HepG2 (cell line): ENCODE measurements around the gene CMIP. TPM values are rescaled to one million over a fixed set of nuclear protein-coding genes. Genes with fewer than 3 reads are reported as not detected.

Source experiments
- ESRRA ChIP-seq: sonication (generic); formaldehyde crosslinking; IDR thresholded peaks from 2 replicates; pipeline ENCODE4 v1.5.1; 2020; ENCODE audit warnings: mild to moderate bottlenecking, low read depth, missing genetic modification reagents
- GATAD1 ChIP-seq: IDR thresholded peaks from 2 replicates; pipeline ENCODE4 v1.6.1; 2016; ENCODE audit warnings: missing genetic modification reagents, missing compliant biosample characterization
- GLI4 ChIP-seq: sonication (generic); formaldehyde crosslinking; IDR thresholded peaks from 2 replicates; pipeline ENCODE4 v1.5.1; 2020; ENCODE audit warnings: missing genetic modification reagents, mild to moderate bottlenecking, moderate library complexity, borderline replicate concordance
- HBP1 ChIP-seq: IDR thresholded peaks from 2 replicates; pipeline ENCODE4 v1.6.1; 2016; ENCODE audit warnings: low read depth, control low read depth
- HNF4G ChIP-seq, 2 experiments: sonication (generic) in 1 of 2; formaldehyde crosslinking in 1 of 2; IDR thresholded peaks; 2 replicates each; pipeline versions ENCODE4 v1.4.0 to v1.6.1; 2011 to 2020; ENCODE audit warnings: borderline replicate concordance in 2 of 2, low read depth in 2 of 2, mild to moderate bottlenecking in 2 of 2, low read length in 1 of 2, missing genetic modification reagents in 1 of 2, moderate library complexity in 1 of 2
- JDP2 ChIP-seq: sonication (generic); formaldehyde crosslinking; IDR thresholded peaks from 2 replicates; pipeline ENCODE4 v1.8.1; 2022; ENCODE audit warnings: missing genetic modification reagents, borderline replicate concordance
- KDM2A ChIP-seq: sonication (generic); formaldehyde crosslinking; IDR thresholded peaks from 2 replicates; pipeline ENCODE4 v1.4.0; 2020; ENCODE audit warnings: low read depth, missing genetic modification reagents, borderline replicate concordance
- ZNF30 ChIP-seq: sonication (generic); formaldehyde crosslinking; IDR thresholded peaks from 2 replicates; pipeline ENCODE4 v1.5.0; 2020; ENCODE audit warnings: mild to moderate bottlenecking, missing genetic modification reagents
- ZNF383 ChIP-seq: sonication (generic); formaldehyde crosslinking; IDR thresholded peaks from 2 replicates; pipeline ENCODE4 v1.4.0; 2020; ENCODE audit warnings: missing genetic modification reagents, mild to moderate bottlenecking, borderline replicate concordance
- ZSCAN12 ChIP-seq: sonication (generic); formaldehyde crosslinking; IDR thresholded peaks from 2 replicates; pipeline ENCODE4 v1.9.0; 2021; ENCODE audit warnings: mild to moderate bottlenecking, missing genetic modification reagents
- polyA plus RNA-seq, 8 experiments: library from polyadenylated mRNA; depleted of rRNA in 3 of 8; stranded (reverse) in 7 of 8; unstranded in 1 of 8; fragments of >200 nt; fragmentation: Illumina TruSeq in 4 of 8; extraction: Trizol in 4 of 8; gene quantifications; 2 replicates each; pipeline versions ENCODE4 v1.2.1 to v1.2.3, GENCODE V29; 2011 to 2016; ENCODE audit warnings: low read depth in 4 of 8, missing spikeins in 1 of 8, mixed read lengths in 1 of 8; ENCODE audit not compliant: insufficient read depth in 1 of 8
- total RNA-seq, 5 experiments: library from RNA; depleted of rRNA; stranded (reverse); fragments of >200 nt; fragmentation: Illumina TruSeq; extraction: Trizol; gene quantifications; 2 replicates each; pipeline ENCODE4 v1.2.3, GENCODE V29; 2016; ENCODE audit warnings: low read depth in 1 of 5
- TF ChIP-seq, protein P1 (sequence below): sonication (generic); formaldehyde crosslinking; IDR thresholded peaks from 2 replicates; pipeline ENCODE4 v1.4.0; 2020; ENCODE audit warnings: missing genetic modification reagents
- TF ChIP-seq, protein P2 (sequence below): sonication (generic); formaldehyde crosslinking; IDR thresholded peaks from 2 replicates; pipeline ENCODE4 v1.5.1; 2020; ENCODE audit warnings: mild to moderate bottlenecking, missing genetic modification reagents, moderate library complexity
- TF ChIP-seq, protein P3 (sequence below): sonication (generic); formaldehyde crosslinking; IDR thresholded peaks from 2 replicates; pipeline ENCODE4 v1.4.0; 2020; ENCODE audit warnings: mild to moderate bottlenecking, low read depth, missing genetic modification reagents

The CMIP gene
- total and polyA plus RNA-seq, 2 of the 13 experiments (the other 11 are each of a cell fraction or from before 2014, with no cell fraction given) = 10.9 to 18.1 TPM

DNA sequence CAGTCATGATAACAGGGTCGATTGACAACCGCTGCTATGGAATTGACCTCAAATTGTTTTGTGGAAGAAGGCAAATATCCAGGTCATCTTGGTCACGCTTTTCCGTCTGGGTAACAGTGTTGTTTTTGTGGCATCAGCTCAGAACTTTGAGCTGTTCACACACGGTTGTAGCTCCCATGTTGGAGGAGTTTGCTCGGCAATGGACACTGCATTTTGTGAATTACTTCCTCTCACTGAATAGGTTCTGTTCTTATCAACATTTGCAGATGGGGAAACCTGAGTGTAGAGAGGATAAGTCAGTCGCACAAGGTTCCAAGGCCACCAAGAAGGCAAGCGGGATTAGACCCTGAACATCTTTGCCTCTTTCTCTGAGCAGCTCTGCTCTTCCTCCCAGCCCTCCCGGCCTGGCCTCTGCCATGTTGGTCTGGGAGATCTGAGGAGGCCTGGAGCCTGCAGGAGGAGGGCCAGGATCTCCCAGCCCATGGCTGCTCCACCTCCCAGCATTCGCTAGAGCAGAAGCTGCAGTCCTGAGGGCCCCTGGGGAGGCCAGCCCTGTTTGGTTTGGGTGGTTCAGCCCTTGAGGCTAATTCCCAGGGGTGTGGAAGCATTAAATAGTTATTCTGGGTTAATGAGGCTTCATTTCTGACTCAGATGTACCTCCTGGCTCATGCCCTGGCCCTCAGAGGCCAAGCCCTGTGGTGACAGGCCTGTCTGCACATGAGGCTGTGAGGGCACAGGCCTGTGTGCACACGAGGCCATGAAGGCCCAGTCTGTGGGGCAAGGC lies 180.3 kb downstream of the CMIP start (continued):
- TF ChIP-seq ZSCAN12 (no peak), KDM2A (CRISPR knock-in tag) (no peak), ZNF383 (CRISPR knock-in tag) (peak; percentile 81; the same call in 1 of the 2 replicates), GATAD1 (no peak), HBP1 (no peak), HNF4G (IDR thresholded peaks at IDR 0.05; ENCODE audit: borderline replicate concordance, low read depth, low read length) (peak; percentile 81), HNF4G (CRISPR knock-in tag; IDR thresholded peaks at IDR 0.05; ENCODE audit: borderline replicate concordance, low read depth) (peak; percentile 29), GLI4 (CRISPR knock-in tag) (no peak), JDP2 (no peak), ESRRA (CRISPR knock-in tag) (peak; percentile 84; the same call in 1 of the 2 replicates), ZNF30 (CRISPR knock-in tag) (no peak)
- TF ChIP-seq, protein P1, sequence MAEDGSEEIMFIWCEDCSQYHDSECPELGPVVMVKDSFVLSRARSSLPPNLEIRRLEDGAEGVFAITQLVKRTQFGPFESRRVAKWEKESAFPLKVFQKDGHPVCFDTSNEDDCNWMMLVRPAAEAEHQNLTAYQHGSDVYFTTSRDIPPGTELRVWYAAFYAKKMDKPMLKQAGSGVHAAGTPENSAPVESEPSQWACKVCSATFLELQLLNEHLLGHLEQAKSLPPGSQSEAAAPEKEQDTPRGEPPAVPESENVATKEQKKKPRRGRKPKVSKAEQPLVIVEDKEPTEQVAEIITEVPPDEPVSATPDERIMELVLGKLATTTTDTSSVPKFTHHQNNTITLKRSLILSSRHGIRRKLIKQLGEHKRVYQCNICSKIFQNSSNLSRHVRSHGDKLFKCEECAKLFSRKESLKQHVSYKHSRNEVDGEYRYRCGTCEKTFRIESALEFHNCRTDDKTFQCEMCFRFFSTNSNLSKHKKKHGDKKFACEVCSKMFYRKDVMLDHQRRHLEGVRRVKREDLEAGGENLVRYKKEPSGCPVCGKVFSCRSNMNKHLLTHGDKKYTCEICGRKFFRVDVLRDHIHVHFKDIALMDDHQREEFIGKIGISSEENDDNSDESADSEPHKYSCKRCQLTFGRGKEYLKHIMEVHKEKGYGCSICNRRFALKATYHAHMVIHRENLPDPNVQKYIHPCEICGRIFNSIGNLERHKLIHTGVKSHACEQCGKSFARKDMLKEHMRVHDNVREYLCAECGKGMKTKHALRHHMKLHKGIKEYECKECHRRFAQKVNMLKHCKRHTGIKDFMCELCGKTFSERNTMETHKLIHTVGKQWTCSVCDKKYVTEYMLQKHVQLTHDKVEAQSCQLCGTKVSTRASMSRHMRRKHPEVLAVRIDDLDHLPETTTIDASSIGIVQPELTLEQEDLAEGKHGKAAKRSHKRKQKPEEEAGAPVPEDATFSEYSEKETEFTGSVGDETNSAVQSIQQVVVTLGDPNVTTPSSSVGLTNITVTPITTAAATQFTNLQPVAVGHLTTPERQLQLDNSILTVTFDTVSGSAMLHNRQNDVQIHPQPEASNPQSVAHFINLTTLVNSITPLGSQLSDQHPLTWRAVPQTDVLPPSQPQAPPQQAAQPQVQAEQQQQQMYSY (CRISPR knock-in tag) = no peak
- TF ChIP-seq, protein P2, sequence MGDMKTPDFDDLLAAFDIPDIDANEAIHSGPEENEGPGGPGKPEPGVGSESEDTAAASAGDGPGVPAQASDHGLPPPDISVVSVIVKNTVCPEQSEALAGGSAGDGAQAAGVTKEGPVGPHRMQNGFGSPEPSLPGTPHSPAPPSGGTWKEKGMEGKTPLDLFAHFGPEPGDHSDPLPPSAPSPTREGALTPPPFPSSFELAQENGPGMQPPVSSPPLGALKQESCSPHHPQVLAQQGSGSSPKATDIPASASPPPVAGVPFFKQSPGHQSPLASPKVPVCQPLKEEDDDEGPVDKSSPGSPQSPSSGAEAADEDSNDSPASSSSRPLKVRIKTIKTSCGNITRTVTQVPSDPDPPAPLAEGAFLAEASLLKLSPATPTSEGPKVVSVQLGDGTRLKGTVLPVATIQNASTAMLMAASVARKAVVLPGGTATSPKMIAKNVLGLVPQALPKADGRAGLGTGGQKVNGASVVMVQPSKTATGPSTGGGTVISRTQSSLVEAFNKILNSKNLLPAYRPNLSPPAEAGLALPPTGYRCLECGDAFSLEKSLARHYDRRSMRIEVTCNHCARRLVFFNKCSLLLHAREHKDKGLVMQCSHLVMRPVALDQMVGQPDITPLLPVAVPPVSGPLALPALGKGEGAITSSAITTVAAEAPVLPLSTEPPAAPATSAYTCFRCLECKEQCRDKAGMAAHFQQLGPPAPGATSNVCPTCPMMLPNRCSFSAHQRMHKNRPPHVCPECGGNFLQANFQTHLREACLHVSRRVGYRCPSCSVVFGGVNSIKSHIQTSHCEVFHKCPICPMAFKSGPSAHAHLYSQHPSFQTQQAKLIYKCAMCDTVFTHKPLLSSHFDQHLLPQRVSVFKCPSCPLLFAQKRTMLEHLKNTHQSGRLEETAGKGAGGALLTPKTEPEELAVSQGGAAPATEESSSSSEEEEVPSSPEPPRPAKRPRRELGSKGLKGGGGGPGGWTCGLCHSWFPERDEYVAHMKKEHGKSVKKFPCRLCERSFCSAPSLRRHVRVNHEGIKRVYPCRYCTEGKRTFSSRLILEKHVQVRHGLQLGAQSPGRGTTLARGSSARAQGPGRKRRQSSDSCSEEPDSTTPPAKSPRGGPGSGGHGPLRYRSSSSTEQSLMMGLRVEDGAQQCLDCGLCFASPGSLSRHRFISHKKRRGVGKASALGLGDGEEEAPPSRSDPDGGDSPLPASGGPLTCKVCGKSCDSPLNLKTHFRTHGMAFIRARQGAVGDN (CRISPR knock-in tag) = peak; percentile 97
- TF ChIP-seq, protein P3, sequence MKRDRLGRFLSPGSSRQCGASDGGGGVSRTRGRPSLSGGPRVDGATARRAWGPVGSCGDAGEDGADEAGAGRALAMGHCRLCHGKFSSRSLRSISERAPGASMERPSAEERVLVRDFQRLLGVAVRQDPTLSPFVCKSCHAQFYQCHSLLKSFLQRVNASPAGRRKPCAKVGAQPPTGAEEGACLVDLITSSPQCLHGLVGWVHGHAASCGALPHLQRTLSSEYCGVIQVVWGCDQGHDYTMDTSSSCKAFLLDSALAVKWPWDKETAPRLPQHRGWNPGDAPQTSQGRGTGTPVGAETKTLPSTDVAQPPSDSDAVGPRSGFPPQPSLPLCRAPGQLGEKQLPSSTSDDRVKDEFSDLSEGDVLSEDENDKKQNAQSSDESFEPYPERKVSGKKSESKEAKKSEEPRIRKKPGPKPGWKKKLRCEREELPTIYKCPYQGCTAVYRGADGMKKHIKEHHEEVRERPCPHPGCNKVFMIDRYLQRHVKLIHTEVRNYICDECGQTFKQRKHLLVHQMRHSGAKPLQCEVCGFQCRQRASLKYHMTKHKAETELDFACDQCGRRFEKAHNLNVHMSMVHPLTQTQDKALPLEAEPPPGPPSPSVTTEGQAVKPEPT = no peak
